ENCODE results near the gene NMD3. TPM values are rescaled to one million over a fixed set of nuclear protein-coding genes. Genes with fewer than 3 reads are reported as not detected.
A peak's percentile ranks its signal among the peaks of the same experiment; 100 is the strongest.

The NMD3 gene
- total and polyA plus RNA-seq, 2 of the 13 experiments (the other 11 are each of a cell fraction or from before 2014, with no cell fraction given) = 44.2 to 55.2 TPM

GRCh38 chr3:161264852-161265251, 43.7 kb downstream of the NMD3 start (continued):
- peak; percentile 46; the same call in 1 of the 2 replicates for TF ChIP-seq HNF4G (IDR thresholded peaks at IDR 0.05; ENCODE audit: borderline replicate concordance, low read depth, low read length)
- TF ChIP-seq HNF4G (CRISPR knock-in tag; IDR thresholded peaks at IDR 0.05; ENCODE audit: borderline replicate concordance, low read depth) = no peak
- peak in 1 of 2 experiments; percentile 16; a peak in 1 of 4 replicates for TF ChIP-seq EP300 (IDR thresholded peaks at IDR 0.05; ENCODE audit: low read depth in 2 of 2, low read length in 2 of 2)
- no peak for TF ChIP-seq EP300 (CRISPR knock-in tag; IDR thresholded peaks at IDR 0.05; ENCODE audit: borderline replicate concordance)

- Histone ChIP-seq H3K4me1 (ENCODE audit: insufficient read depth, low read length) (peaks cover 23% of the 10 kb centered on the region), H3K79me2 (ENCODE audit: insufficient read depth, low read length) (no peaks in the 10 kb centered on the region), H4K20me1 (ENCODE audit: insufficient read depth, low read length) (no peaks in the 10 kb centered on the region), H3K27ac (ENCODE audit: extremely low read length, insufficient read depth, low read length) (no peak overlapping the region), H3K36me3 (replicated peaks in 1 of 2; ENCODE audit: control insufficient read depth in 1 of 2, insufficient read depth in 2 of 2, low read length in 2 of 2) (peaks cover 0 to 2% of the 10 kb centered on the region in 2 experiments; a peak in 1 of 5 replicates), H3K4me2 (ENCODE audit: low read depth, low read length) (no peak overlapping the region), H3K4me3 (replicated peaks in 1 of 3; ENCODE audit: insufficient read depth in 1 of 3, low read depth in 2 of 3, low read length in 3 of 3) (no peak overlapping the region), H2AFZ (ENCODE audit: low read length) (no peak overlapping the region), H3K9me3 (ENCODE audit: low read length) (peaks cover 6% of the 10 kb centered on the region), H3K27me3 (ENCODE audit: control insufficient read depth in 1 of 2, insufficient read depth in 2 of 2, low read length in 2 of 2) (no peaks in the 10 kb centered on the region), H3K9ac (ENCODE audit: insufficient read depth, low read depth, low read length) (no peak overlapping the region)
- intact Hi-C loops (cut with micrococcal nuclease; ENCODE audit: unreplicated experiment) (no loop called here), in situ Hi-C loops (cut with HindIII; ENCODE audit: extremely low pct_ligation_motif_present, low pct_unique_long_range_greater_than_20kb) (no loop called here)
- WGBS (ENCODE audit: low lambda C conversion rate) = over 99% methylated on average over 5 of the region's 5 CpGs
- ATAC-seq = no peak
- TF ChIP-seq ZBTB4 (CRISPR knock-in tag; IDR thresholded peaks at IDR 0.05; ENCODE audit: borderline replicate concordance) = no peak
- TF ChIP-seq RXRB (CRISPR knock-in tag; IDR thresholded peaks at IDR 0.05; ENCODE audit: borderline replicate concordance) = no peak
- CTCF ChIA-PET (ENCODE audit: low intra/inter-chr PET ratio, low total read pairs) = no interaction called here
- POLR2A ChIA-PET = interaction anchor here (1.3 to 1.7 kb wide), 2 partner anchors 45 to 155 kb away, joined by 3 to 6 read pairs; partner anchors contain the start of gene NMD3
- BruUV-seq (replicated peaks) = no TSS peak
- FAIRE-seq = no peak
- no peak for DNase-seq (ENCODE audit: low spot score)
Measured at GRCh38 chr3:161265916-161266571, 44.9 kb downstream of the NMD3 start.
